ENCODE results near the gene ATL2.
"Not testable (repeated sequence)": the region's sequence is repeated elsewhere in the genome, so short reads cannot be mapped to it uniquely, and the experiment has no call there.

Gene ATL2

GRCh38 chr2:38268691-38269327, 108.3 kb downstream of the ATL2 start:
- no peak for DNase-seq

GRCh38 chr2:38268001-38268400, 109.1 kb downstream of the ATL2 start:
- DNase-seq: no peak

- DNase-seq: no peak
These were observed 109.7 kb downstream of the ATL2 start for GRCh38 chr2:38267270-38267925.

- DNase-seq: no peak
These were observed 110.6 kb downstream of the ATL2 start for GRCh38 chr2:38266382-38267061.

DNA sequence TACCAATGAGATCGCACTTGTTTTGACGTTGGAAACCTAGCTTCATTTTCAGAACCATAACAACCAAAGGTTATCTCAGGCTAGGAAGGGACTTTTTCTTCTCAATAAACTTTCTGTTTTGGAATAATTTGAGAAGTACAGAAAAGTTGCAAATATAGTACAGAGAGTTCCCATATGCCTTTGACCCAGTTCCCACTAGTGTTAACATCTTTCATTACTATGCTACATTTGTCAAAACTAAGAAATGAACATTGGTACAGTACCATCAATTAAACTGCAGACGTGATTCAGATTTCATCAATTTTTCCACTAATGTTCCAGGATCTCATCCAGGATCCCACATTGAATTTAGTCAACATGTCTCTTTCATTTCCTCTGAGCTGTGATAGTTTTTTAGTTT, 111.6 kb downstream of the ATL2 start:
- DNase-seq: no peak

DNA sequence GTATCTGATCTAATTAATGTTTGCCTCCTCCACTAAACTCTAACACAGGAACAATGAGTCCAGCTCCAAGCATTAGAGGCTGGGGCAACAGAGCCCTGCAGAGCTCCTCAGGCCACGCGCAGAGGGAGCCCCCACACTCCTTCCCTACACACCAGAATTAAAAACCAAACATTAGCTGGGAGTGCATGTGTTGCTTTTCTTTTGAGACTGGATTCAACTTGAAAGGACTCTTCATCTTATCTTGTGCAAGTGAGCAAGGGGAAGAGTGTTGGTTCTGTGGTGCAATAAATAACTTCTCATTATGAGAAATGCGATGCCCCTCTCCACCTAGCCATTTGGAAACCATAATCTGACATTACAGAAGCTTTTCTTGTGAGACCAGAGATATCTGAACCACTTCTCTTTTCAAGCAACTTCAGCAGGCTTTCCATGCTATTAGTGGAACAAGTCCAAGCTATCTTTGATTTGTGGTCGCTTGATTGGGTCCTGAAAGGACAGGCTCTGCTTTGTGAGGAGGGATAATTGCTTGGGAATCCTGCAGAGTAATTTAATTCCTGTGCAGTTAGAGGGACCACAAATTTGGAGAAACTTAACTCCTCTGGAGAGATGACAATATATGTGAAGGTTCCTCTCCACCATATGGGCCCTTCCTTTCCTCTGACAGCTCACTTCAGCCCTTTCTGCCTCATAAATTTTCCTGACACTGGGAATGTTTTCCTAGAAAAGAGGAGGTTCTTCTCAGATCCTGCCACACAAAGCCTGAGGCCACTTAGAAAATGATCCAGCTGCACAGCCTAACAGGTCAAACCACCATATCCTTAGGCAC, 112.5 kb downstream of the ATL2 start:
- DNase-seq: no peak

GRCh38 chr2:38263293-38263692, 113.8 kb downstream of the ATL2 start:
- no peak for DNase-seq

DNA sequence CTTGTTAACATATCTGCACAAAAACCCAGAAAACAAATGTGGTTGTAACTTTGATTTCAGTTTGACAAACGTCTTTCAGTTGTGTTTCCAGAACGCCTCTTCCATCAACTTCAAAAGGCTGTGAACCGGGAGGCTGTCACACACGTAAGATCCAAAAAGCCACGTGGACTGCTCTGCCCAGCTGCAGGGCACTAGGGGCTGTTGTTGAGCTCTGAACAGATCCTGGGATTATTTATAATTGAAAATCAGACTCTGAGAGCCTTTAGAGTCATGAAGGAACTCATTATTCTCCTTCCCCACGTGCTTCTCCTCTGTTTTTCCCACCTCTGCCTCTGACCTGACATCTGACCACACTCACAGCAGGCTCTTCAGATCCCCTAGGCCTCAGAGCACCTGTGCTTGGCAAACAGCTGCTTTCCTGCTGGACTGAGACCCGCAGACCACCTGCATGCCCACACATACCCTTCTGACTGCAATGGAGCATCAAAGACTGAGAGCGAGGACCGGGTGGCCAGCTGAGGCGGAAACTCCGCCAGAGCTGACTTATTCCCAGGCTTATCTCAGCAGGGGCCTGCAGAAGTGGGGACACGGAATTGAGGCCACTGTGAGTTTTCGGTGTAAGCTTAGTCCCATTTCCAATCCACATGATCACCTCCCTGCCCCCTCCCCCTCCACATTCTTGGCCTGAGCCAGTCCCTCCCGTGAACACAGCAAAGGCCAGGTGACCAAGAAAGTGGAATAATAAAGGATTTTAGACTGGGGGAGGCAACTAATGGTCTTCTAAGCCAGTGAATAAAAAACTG, 114.8 kb downstream of the ATL2 start:
- DNase-seq: no peak

- DNase-seq: no peak
These were observed 115.5 kb downstream of the ATL2 start for GRCh38 chr2:38261569-38262068.

DNA sequence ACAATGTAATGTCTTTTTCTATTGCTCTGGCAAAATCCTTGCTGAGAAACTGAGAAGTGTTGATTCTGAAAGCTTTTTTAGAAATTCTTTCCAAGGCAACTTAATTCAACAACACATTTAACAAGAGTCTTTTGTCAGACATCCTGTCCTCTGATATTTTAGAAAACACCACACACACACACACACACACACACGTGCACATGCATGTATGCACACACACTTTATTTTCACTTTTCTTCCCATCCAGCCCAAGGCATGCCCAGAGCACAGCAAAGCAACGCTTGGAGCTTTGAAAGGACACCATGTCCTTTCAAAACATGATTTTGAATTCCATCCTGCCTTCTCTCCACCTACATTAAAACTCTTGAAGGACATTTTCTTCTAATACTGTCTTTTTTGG, 116.1 kb downstream of the ATL2 start:
- DNase-seq: no peak

DNA sequence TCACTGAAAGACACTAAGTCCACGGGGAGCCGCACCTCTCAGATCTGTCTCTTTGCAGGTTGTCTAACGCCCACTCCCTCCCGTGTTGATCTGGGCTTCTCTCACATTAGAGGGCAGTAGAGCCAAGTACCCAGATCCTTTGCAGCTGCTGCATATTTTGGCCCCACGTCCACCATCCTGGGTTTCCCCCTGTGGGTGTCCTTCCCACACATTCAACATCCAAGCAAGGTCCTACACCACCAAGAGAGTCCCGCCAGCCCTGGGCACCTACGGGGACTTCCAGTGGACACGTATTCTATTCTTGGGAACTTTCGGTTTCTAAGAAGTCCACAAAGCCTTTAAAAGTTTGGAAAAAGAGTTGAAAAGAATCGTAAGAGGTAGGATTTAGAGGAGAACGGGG, 116.6 kb downstream of the ATL2 start:
- DNase-seq: no peak

DNA sequence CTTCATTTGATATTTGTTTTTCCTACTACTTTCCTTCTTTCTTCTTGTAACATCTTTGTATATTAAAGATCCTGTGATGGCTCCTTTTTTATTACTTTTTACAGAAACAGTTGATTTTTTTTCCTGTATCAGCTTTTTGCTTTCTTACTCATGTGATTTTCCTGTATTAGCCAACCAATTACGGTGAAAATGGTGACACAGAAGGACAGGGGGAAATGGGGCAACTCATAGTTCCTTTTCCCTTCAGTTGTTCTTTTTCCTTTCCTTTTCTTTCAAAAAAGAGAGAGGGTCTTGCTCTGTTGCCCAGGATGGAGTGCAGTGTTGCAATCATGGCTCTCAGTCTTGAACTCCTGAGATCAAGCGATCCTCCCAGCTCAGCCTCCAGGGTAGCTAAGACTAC, 117.8 kb downstream of the ATL2 start:
- no peak for DNase-seq

DNA sequence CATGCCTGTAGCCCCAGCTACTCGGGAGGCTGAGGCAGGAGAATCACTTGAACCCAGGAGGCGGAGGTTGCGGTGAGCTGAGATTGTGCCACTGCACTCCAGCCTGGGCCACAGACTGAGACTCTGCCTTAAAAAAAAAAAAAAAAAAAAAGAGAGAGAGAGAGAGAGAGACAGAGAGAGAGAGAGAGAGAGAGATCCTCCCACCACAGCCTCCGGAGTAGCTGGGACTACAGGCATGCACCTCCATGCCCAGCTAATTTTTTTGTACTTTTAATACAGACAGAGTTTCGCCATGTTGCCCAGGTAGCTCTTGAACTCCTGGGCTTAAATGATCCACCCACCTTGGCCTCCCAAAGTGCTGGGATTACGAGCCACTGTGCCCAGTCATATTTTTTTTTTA, 119.4 kb downstream of the ATL2 start:
- DNase-seq: not testable (repeated sequence)

DNA sequence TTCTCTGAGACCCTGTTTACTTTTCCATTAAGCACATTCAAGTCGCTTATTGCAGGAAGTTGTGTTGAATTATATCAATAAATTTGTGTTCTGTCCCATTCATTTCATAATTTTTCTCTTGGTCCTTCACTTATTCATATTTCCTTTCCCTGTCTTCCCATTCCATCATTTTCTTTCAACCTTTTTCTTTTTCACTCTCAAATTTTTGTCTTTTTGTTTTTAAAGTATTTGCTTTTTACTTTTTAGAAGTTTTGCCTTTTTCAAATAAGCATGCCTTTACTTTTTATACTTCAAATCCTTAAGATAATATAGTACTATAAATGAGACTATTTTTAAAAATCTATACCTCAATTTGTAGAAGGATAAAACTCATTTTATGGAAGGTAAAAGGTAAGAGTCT, 120.5 kb downstream of the ATL2 start:
- DNase-seq: no peak

- no peak for DNase-seq
These were observed 121.9 kb downstream of the ATL2 start for GRCh38 chr2:38255211-38255610.

- no peak for DNase-seq
These were observed 122.3 kb downstream of the ATL2 start for GRCh38 chr2:38254796-38255195.

- no peak for DNase-seq
These were observed 125.1 kb downstream of the ATL2 start for GRCh38 chr2:38251940-38252339.

DNA sequence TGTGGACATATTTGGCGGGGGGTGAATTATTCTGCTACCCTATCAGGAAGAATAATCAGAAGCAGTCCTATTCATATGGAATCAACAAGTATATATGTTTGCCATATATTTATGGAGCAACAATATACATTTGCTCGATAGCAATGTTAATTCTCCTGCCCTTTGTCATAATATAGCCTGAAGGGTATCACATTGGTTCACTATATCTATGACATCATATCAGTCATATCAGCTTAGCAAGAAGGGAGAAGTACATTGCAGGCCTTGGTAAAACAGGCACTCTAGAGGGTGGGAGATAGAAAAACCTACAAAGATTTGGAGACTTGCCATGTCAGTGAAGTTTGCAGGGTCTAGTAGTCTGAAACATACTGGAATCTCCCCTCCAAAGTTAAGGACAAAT, 128.4 kb downstream of the ATL2 start:
- no peak for DNase-seq

GRCh38 chr2:38248255-38248654, 128.8 kb downstream of the ATL2 start:
- no peak for DNase-seq

DNA sequence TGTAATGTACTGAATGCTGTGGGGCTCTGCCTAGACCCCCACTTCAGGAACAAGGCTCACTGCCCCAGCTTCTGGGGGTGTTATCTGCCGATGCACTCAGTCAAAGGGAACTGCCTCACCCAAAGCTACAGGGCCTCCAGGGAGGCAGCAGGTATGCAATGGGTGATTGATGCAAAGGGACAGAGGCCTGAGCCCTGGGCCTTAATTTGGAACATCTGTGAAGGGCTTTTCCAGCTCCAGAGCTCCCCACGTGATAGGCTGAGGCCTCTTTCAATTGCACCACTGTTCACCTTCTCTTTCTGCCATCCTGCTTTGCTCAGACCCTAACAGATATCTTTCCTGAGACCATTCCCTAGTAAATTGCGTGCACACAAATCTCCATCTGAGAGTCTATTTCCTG, 131.0 kb downstream of the ATL2 start:
- DNase-seq: no peak

GRCh38 chr2:38245114-38245641, 131.9 kb downstream of the ATL2 start:
- DNase-seq: no peak

GRCh38 chr2:38244301-38244700, 132.8 kb downstream of the ATL2 start:
- no peak for DNase-seq
